Testis (tissue), 2 donors: ENCODE results near the gene IL20RA.

Experiments
- POLR2A ChIP-seq: fragments of 450-650 bp; IDR thresholded peaks from one replicate; pipeline ENCODE4 v1.6.1; 2017; ENCODE audit warnings: antibody characterized with exemption, mild to moderate bottlenecking, moderate library complexity
- TF ChIP-seq, protein P1 (sequence below), 3 experiments: fragments of 450-650 bp in 2 of 3; fragments of 200-600 bp in 1 of 3; sonication (generic) in 1 of 3; IDR thresholded peaks; one replicate each; pipeline ENCODE4 v1.5.1; 2016 to 2019; ENCODE audit warnings: antibody characterized with exemption in 3 of 3, mild to moderate bottlenecking in 2 of 3, moderate library complexity in 1 of 3

DNA sequence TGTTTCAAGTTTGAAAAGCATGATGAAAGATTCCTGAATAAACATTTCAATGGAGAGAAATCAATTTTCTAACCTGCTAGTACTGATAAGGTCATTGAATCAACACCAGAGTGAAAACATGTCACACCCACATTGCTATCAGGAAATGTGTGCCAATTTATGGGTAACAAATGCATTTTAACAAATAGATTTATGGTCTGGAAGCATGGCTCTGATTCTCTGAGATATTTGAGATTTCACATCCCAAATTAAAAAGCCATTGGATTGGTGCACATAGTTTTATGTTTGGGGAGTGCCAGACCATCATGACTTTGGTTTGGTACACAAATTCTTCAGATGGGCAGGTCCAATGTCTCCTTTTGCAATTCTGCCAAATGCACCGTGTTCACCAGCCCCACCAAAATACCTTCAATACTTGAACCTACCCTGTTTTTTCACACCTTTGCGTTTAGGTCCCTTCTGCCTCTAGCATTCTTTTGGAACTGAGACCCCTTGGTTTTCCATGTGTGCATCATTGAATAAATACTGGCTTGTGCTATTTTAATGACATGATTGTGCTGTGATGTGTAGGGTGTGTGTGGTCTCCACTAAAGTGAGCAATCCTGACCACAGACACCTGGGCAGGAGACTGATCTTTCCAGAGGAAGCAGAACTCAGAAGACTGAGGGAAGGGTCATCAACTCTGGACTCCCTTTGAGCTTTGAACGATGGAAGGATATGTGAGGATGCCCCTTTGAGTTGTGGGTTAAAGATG is 20.4 kb downstream of the IL20RA start:
- TF ChIP-seq, protein P1, sequence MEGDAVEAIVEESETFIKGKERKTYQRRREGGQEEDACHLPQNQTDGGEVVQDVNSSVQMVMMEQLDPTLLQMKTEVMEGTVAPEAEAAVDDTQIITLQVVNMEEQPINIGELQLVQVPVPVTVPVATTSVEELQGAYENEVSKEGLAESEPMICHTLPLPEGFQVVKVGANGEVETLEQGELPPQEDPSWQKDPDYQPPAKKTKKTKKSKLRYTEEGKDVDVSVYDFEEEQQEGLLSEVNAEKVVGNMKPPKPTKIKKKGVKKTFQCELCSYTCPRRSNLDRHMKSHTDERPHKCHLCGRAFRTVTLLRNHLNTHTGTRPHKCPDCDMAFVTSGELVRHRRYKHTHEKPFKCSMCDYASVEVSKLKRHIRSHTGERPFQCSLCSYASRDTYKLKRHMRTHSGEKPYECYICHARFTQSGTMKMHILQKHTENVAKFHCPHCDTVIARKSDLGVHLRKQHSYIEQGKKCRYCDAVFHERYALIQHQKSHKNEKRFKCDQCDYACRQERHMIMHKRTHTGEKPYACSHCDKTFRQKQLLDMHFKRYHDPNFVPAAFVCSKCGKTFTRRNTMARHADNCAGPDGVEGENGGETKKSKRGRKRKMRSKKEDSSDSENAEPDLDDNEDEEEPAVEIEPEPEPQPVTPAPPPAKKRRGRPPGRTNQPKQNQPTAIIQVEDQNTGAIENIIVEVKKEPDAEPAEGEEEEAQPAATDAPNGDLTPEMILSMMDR (IDR thresholded peaks at IDR 0.05): no peak
- TF ChIP-seq POLR2A: no peak
